ENCODE results near the gene NBAS. TPM values are rescaled to one million over a fixed set of nuclear protein-coding genes. Genes with fewer than 3 reads are reported as not detected.

NBAS gene
- total RNA-seq, 1 donor from 2014 or later, result 52.9 TPM

- TF ChIP-seq CTCF (IDR thresholded peaks at IDR 0.05; ENCODE audit: unreplicated experiment), result no peak
- no peak overlapping the region for H3K4me3 Mint-ChIP-seq
- peaks cover 22% of the 10 kb centered on the region for H3K36me3 Mint-ChIP-seq
- H3K27ac Mint-ChIP-seq, result no peak overlapping the region
- no peaks in the 10 kb centered on the region for H3K9me3 Mint-ChIP-seq
- peaks cover 4% of the 10 kb centered on the region for H3K4me1 Mint-ChIP-seq
- H3K27me3 Mint-ChIP-seq (ENCODE audit: low read depth), result no peaks in the 10 kb centered on the region
- no peak for DNase-seq (ENCODE audit: low spot score in 2 of 2, unreplicated experiment in 2 of 2)
These were observed 182.8 kb downstream of the NBAS start for GRCh38 chr2:15378148-15378908.

- TF ChIP-seq CTCF (IDR thresholded peaks at IDR 0.05; ENCODE audit: unreplicated experiment), result no peak
- DNase-seq (ENCODE audit: low spot score in 2 of 2, unreplicated experiment in 2 of 2), result no peak
- Mint-ChIP-seq H3K4me1 (peaks cover 3% of the 10 kb centered on the region), H3K27me3 (ENCODE audit: low read depth) (no peaks in the 10 kb centered on the region), H3K9me3 (no peaks in the 10 kb centered on the region), H3K36me3 (peaks cover 16% of the 10 kb centered on the region), H3K27ac (no peak overlapping the region), H3K4me3 (no peak overlapping the region)
These were observed 183.9 kb downstream of the NBAS start for GRCh38 chr2:15377202-15377601.

GRCh38 chr2:15372019-15372418, 189.1 kb downstream of the NBAS start:
- Mint-ChIP-seq H3K27me3 (ENCODE audit: low read depth) (no peaks in the 10 kb centered on the region), H3K4me3 (no peak overlapping the region), H3K9me3 (no peaks in the 10 kb centered on the region), H3K4me1 (peaks cover 3% of the 10 kb centered on the region), H3K27ac (no peak overlapping the region), H3K36me3 (peaks cover 14% of the 10 kb centered on the region)
- DNase-seq (ENCODE audit: low spot score in 2 of 2, unreplicated experiment in 2 of 2), result no peak
- TF ChIP-seq CTCF (IDR thresholded peaks at IDR 0.05; ENCODE audit: unreplicated experiment), result no peak

- no peak overlapping the region for H3K27ac Mint-ChIP-seq
- H3K36me3 Mint-ChIP-seq, result peaks cover 19% of the 10 kb centered on the region
- no peaks in the 10 kb centered on the region for H3K4me1 Mint-ChIP-seq
- no peak overlapping the region for H3K4me3 Mint-ChIP-seq
- no peaks in the 10 kb centered on the region for H3K27me3 Mint-ChIP-seq (ENCODE audit: low read depth)
- H3K9me3 Mint-ChIP-seq, result no peaks in the 10 kb centered on the region
- no peak for TF ChIP-seq CTCF (IDR thresholded peaks at IDR 0.05; ENCODE audit: unreplicated experiment)
- no peak for DNase-seq (ENCODE audit: low spot score in 2 of 2, unreplicated experiment in 2 of 2)
These were observed 192.0 kb downstream of the NBAS start for GRCh38 chr2:15369129-15369528.

GRCh38 chr2:15367715-15368114, 193.4 kb downstream of the NBAS start:
- Mint-ChIP-seq H3K27me3 (ENCODE audit: low read depth) (no peaks in the 10 kb centered on the region), H3K9me3 (no peaks in the 10 kb centered on the region), H3K27ac (no peak overlapping the region), H3K4me3 (no peak overlapping the region), H3K4me1 (no peaks in the 10 kb centered on the region), H3K36me3 (peaks cover 15% of the 10 kb centered on the region)
- no peak for TF ChIP-seq CTCF (IDR thresholded peaks at IDR 0.05; ENCODE audit: unreplicated experiment)
- no peak for DNase-seq (ENCODE audit: low spot score in 2 of 2, unreplicated experiment in 2 of 2)

All from mesothelial cell of epicardium (in vitro differentiated cells).